Panc1 (cell line): Measurements from ENCODE around the gene GSK3B. TPM values are rescaled to one million over a fixed set of nuclear protein-coding genes. Genes with fewer than 3 reads are reported as not detected.

Experiments
- ATAC-seq: fragments of 200-7000 bp; cut with Tn5 transposase; 2 replicates; pipeline ENCODE4 v1.9.1; 2020; ENCODE audit warnings: mild to moderate bottlenecking, moderate library complexity
- BruUV-seq: library from RNA; stranded (reverse); fragments of 400-500 nt; replicated peaks from 2 replicates; lab custom pipeline; 2021; lab: Mats Ljungman, UMichigan
- CTCF ChIA-PET: fragments of 300-600 bp; sonication (Branson Sonifier 250); formaldehyde crosslinking; loops from one replicate; lab custom pipeline; 2022; ENCODE audit warnings: antibody characterized with exemption; lab: Charles Lee
- POLR2A ChIA-PET: fragments of 300-600 bp; sonication (Branson Sonifier 250); formaldehyde crosslinking; loops from one replicate; lab custom pipeline; 2022; ENCODE audit warnings: antibody characterized with exemption; lab: Charles Lee
- DNase-seq: peaks from one replicate; pipeline ENCODE4 v3.0.0-alpha.2; 2010; ENCODE audit warnings: low read depth, low spot score
- H3K27ac ChIP-seq: 2 replicates; pipeline ENCODE4 v1.5.1; 2011; ENCODE audit warnings: mild to moderate bottlenecking, low read length, inconsistent platforms
- H3K27me3 ChIP-seq: fragments of 200-500 bp; sonication (Bioruptor generic); 2 replicates; pipeline ENCODE4 v1.6.0; 2014; ENCODE audit warnings: low read length, inconsistent platforms; ENCODE audit not compliant: control insufficient read depth, insufficient read depth
- H3K36me3 ChIP-seq: fragments of 200-500 bp; sonication (Bioruptor generic); 2 replicates; pipeline ENCODE4 v1.5.1; 2014; ENCODE audit warnings: inconsistent platforms, mild to moderate bottlenecking, low read length, moderate library complexity; ENCODE audit not compliant: control insufficient read depth, insufficient read depth
- H3K4me1 ChIP-seq: 2 replicates; pipeline ENCODE4 v1.5.1; 2011; ENCODE audit warnings: inconsistent platforms, mild to moderate bottlenecking, low read length, moderate library complexity; ENCODE audit not compliant: control insufficient read depth, insufficient read depth
- H3K4me3 ChIP-seq, 2 experiments: 2 replicates each; pipeline ENCODE4 v1.5.1; 2011 to 2012; ENCODE audit warnings: low read depth in 2 of 2, low read length in 2 of 2, mild to moderate bottlenecking in 2 of 2, inconsistent platforms in 1 of 2, moderate library complexity in 1 of 2
- H3K9me3 ChIP-seq: fragments of 200-500 bp; sonication (Bioruptor generic); 2 replicates; pipeline ENCODE4 v1.5.1; 2014; ENCODE audit warnings: low read depth, mild to moderate bottlenecking, inconsistent platforms, low read length, moderate library complexity; ENCODE audit not compliant: control insufficient read depth, insufficient read depth
- CTCF ChIP-seq: fragments of 450-650 bp; IDR thresholded peaks from 2 replicates; pipeline ENCODE4 v1.5.1; 2017; ENCODE audit warnings: mild to moderate bottlenecking
- POLR2AphosphoS5 ChIP-seq: IDR thresholded peaks from 2 replicates; pipeline ENCODE4 v1.6.1; 2012; ENCODE audit warnings: mild to moderate bottlenecking, low read depth, low read length, moderate library complexity
- REST ChIP-seq, 2 experiments: IDR thresholded peaks; 2 replicates each; pipeline ENCODE4 v1.6.1; 2011 to 2012; ENCODE audit warnings: low read depth in 2 of 2, control low read depth in 1 of 2, low read length in 1 of 2, mild to moderate bottlenecking in 1 of 2, moderate library complexity in 1 of 2; ENCODE audit not compliant: insufficient read depth in 1 of 2
- SIN3A ChIP-seq: IDR thresholded peaks from 2 replicates; pipeline ENCODE4 v1.6.1; 2012; ENCODE audit warnings: low read depth, mild to moderate bottlenecking, low read length, moderate library complexity, borderline replicate concordance; ENCODE audit not compliant: insufficient read depth
- TCF7L2 ChIP-seq: IDR thresholded peaks from 2 replicates; pipeline ENCODE4 v1.6.1; 2011; ENCODE audit warnings: mild to moderate bottlenecking, low read depth, low read length, inconsistent platforms
- in situ Hi-C: cut with HindIII; loops from 2 replicates; pipeline ENCODE4 v1.10.0; 2016; ENCODE audit warnings: low sequenced_read_pairs, low pct_unique_long_range_greater_than_20kb
- intact Hi-C: fragments of 100-400 bp; cut with micrococcal nuclease; formaldehyde crosslinking; loops from one replicate; pipeline ENCODE4 v1.10.0; 2022; ENCODE audit not compliant: unreplicated experiment
- total RNA-seq: library from RNA; stranded (reverse); gene quantifications from one replicate; pipeline ENCODE4 v1.2.1, GENCODE V29; 2021; ENCODE audit not compliant: unreplicated experiment

GSK3B gene
- total RNA-seq, 1 experiment from 2014 or later = 35.3 TPM

GRCh38 chr3:119818937-119819336 is 275.3 kb downstream of the GSK3B start:
- ATAC-seq = no peak
- Histone ChIP-seq H3K9me3 (no peaks in the 10 kb centered on the region), H3K4me3 (no peak overlapping the region), H3K27ac (no peak overlapping the region), H3K36me3 (no peaks in the 10 kb centered on the region), H3K4me1 (no peaks in the 10 kb centered on the region), H3K27me3 (no peaks in the 10 kb centered on the region)
- POLR2A ChIA-PET = no interaction called here
- in situ Hi-C loops (no loop called here), intact Hi-C loops (no loop called here)
- no TSS peak for BruUV-seq
- CTCF ChIA-PET = no interaction called here
- TF ChIP-seq POLR2AphosphoS5 (no peak), TCF7L2 (no peak), SIN3A (no peak), REST (IDR thresholded peaks at IDR 0.05; ENCODE audit: insufficient read depth in 1 of 2, low read depth in 2 of 2, low read length in 1 of 2) (no peak), CTCF (no peak)
- no peak for DNase-seq

- CTCF ChIA-PET = no interaction called here
These were observed 276.5 kb downstream of the GSK3B start for GRCh38 chr3:119817583-119818363.

More at GRCh38 chr3:119817583-119818363, 276.5 kb downstream of the GSK3B start:
- H3K36me3 ChIP-seq = no peaks in the 10 kb centered on the region
- BruUV-seq = no TSS peak
- POLR2A ChIA-PET = no interaction called here
- H3K9me3 ChIP-seq = no peaks in the 10 kb centered on the region
- DNase-seq = no peak
- no peaks in the 10 kb centered on the region for H3K27me3 ChIP-seq
- in situ Hi-C loops = no loop called here
- TF ChIP-seq POLR2AphosphoS5 (no peak), CTCF (no peak), REST (IDR thresholded peaks at IDR 0.05; ENCODE audit: insufficient read depth in 1 of 2, low read depth in 2 of 2, low read length in 1 of 2) (no peak), TCF7L2 (no peak), SIN3A (no peak)
- no peak for ATAC-seq
- no peaks in the 10 kb centered on the region for H3K4me1 ChIP-seq
- H3K27ac ChIP-seq = no peak overlapping the region
- intact Hi-C loops = no loop called here
- no peak overlapping the region for H3K4me3 ChIP-seq
